ENCODE data around the gene SH3PXD2A. TPM values are rescaled to one million over a fixed set of nuclear protein-coding genes. Genes with fewer than 3 reads are reported as not detected.
A peak's percentile ranks its signal among the peaks of the same experiment; 100 is the strongest.

SH3PXD2A gene
- total and polyA plus RNA-seq, 10 of the 15 experiments (the other 5 are each of a cell fraction or from before 2014, with no cell fraction given) = 0.63 to 14.0 (median 4.4) TPM

- Histone ChIP-seq H3K4me1 (ENCODE audit: control insufficient read depth, insufficient read depth, low read length) (no peaks in the 10 kb centered on the region), H3K4me3 (no peak overlapping the region), H3K9me3 (replicated peaks; ENCODE audit: control insufficient read depth, insufficient read depth, low read length) (no peaks in the 10 kb centered on the region; the same call in 2 of the 3 replicates), H3K79me2 (ENCODE audit: control insufficient read depth, insufficient read depth, low read length) (no peaks in the 10 kb centered on the region), H3K9ac (ENCODE audit: control insufficient read depth, insufficient read depth, low read length) (no peak overlapping the region), H3K4me2 (ENCODE audit: control insufficient read depth, insufficient read depth) (no peak overlapping the region), H2AFZ (ENCODE audit: control insufficient read depth, low read depth, low read length) (no peak overlapping the region), H3K27ac (ENCODE audit: control insufficient read depth, insufficient read depth) (no peak overlapping the region), H4K20me1 (ENCODE audit: control insufficient read depth, insufficient read depth) (no peaks in the 10 kb centered on the region), H3K27me3 (replicated peaks in 1 of 2; ENCODE audit: control insufficient read depth in 2 of 2, insufficient read depth in 2 of 2, low read length in 1 of 2) (no peaks in the 10 kb centered on the region), H3K36me3 (ENCODE audit: control insufficient read depth in 2 of 2, insufficient read depth in 2 of 2, low read length in 1 of 2) (no peaks in the 10 kb centered on the region)
- WGBS (ENCODE audit: insufficient coverage, insufficient replicate concordance, low lambda C conversion rate, missing lambda C conversion rate) = 10% methylated on average over 10 of the region's 10 CpGs
- intact Hi-C loops (cut with micrococcal nuclease; ENCODE audit: unreplicated experiment) (no loop called here), in situ Hi-C loops (cut with MboI) (no loop called here)
- FAIRE-seq (no peak), DNase-seq (ENCODE audit: low read depth, low spot score) (no peak), ATAC-seq (peak; percentile 64)
- CTCF ChIA-PET = interaction anchor here (1.6 kb wide), 2 partner anchors 14 to 21 kb away, joined by 3 to 4 read pairs; no protein-coding TSS in a partner anchor
- POLR2A ChIA-PET = no interaction called here
- RAD21 ChIA-PET (ENCODE audit: unreplicated experiment) = no interaction called here
- SMC1A ChIA-PET (ENCODE audit: uncharacterized antibody, unreplicated experiment) = interaction anchor here (1.2 kb wide), 1 partner anchor 104 kb away, joined by 3 read pairs; no protein-coding TSS in a partner anchor
- no peak for TF ChIP-seq IKZF1 (conservative IDR thresholded peaks at IDR 0.05)
- no TSS peak for BruUV-seq (replicated peaks)
These were observed 17.9 kb downstream of the SH3PXD2A start for GRCh38 chr10:103837370-103838069.

GRCh38 chr10:103836861-103837260, 18.5 kb downstream of the SH3PXD2A start:
- intact Hi-C loops (cut with micrococcal nuclease; ENCODE audit: unreplicated experiment) (no loop called here), in situ Hi-C loops (cut with MboI) (no loop called here)
- Histone ChIP-seq H3K79me2 (ENCODE audit: control insufficient read depth, insufficient read depth, low read length) (no peaks in the 10 kb centered on the region), H2AFZ (ENCODE audit: control insufficient read depth, low read depth, low read length) (no peak overlapping the region), H3K4me2 (ENCODE audit: control insufficient read depth, insufficient read depth) (no peak overlapping the region), H4K20me1 (ENCODE audit: control insufficient read depth, insufficient read depth) (no peaks in the 10 kb centered on the region), H3K4me1 (ENCODE audit: control insufficient read depth, insufficient read depth, low read length) (no peaks in the 10 kb centered on the region), H3K4me3 (no peak overlapping the region), H3K9ac (ENCODE audit: control insufficient read depth, insufficient read depth, low read length) (no peak overlapping the region), H3K36me3 (ENCODE audit: control insufficient read depth in 2 of 2, insufficient read depth in 2 of 2, low read length in 1 of 2) (no peaks in the 10 kb centered on the region), H3K27ac (ENCODE audit: control insufficient read depth, insufficient read depth) (no peak overlapping the region), H3K9me3 (replicated peaks; ENCODE audit: control insufficient read depth, insufficient read depth, low read length) (no peaks in the 10 kb centered on the region; the same call in 2 of the 3 replicates), H3K27me3 (replicated peaks in 1 of 2; ENCODE audit: control insufficient read depth in 2 of 2, insufficient read depth in 2 of 2, low read length in 1 of 2) (no peaks in the 10 kb centered on the region)
- RAD21 ChIA-PET (ENCODE audit: unreplicated experiment) = no interaction called here
- FAIRE-seq (no peak), ATAC-seq (no peak), DNase-seq (ENCODE audit: low read depth, low spot score) (no peak)
- POLR2A ChIA-PET = no interaction called here
- TF ChIP-seq ELK1 (IDR thresholded peaks at IDR 0.05; ENCODE audit: low read depth, low read length) = no peak
- TF ChIP-seq SIX5 (IDR thresholded peaks at IDR 0.05; ENCODE audit: low read depth, low read length, severe bottlenecking) = no peak
- no peak for TF ChIP-seq ASH2L (IDR thresholded peaks at IDR 0.05; ENCODE audit: borderline replicate concordance, low read depth)
- no TSS peak for BruUV-seq (replicated peaks)
- 73% methylated on average over 9 of the region's 9 CpGs for WGBS (ENCODE audit: insufficient coverage, insufficient replicate concordance, low lambda C conversion rate, missing lambda C conversion rate)
- SMC1A ChIA-PET (ENCODE audit: uncharacterized antibody, unreplicated experiment) = interaction anchor here (1.2 kb wide), 1 partner anchor 104 kb away, joined by 3 read pairs; no protein-coding TSS in a partner anchor
- CTCF ChIA-PET = interaction anchor here (1.6 kb wide), 2 partner anchors 15 to 22 kb away, joined by 3 to 4 read pairs; no protein-coding TSS in a partner anchor

Measured in GM12878 (cell line).